GM12801 (cell line): ENCODE measurements around the gene LSAMP.

Experiments used
- TF ChIP-seq, protein P1 (sequence below): IDR thresholded peaks from one replicate; pipeline ENCODE4 v1.5.1; 2011; ENCODE audit warnings: control low read depth; ENCODE audit not compliant: insufficient read length; ENCODE audit errors: extremely low read depth

Gene LSAMP

DNA sequence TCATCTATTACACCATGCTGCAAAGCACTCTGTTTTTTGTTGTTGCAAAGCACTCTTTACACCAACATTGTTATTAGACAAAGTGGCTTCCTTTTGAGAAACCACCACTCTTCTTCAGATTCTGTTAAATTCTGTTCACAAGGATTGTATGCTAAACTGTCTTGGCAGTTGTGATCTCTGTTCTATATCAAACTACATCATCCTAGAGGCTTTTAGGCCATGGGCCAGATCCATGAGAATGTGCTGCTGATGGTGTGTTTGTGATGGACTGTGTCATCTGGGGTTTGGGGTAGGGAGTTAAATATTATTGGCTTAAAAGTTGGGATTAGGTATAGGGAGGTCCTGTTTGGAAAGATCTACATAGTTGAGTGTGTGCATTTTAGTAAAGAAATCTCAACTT is 592.2 kb downstream of the LSAMP start:
- TF ChIP-seq, protein P1, sequence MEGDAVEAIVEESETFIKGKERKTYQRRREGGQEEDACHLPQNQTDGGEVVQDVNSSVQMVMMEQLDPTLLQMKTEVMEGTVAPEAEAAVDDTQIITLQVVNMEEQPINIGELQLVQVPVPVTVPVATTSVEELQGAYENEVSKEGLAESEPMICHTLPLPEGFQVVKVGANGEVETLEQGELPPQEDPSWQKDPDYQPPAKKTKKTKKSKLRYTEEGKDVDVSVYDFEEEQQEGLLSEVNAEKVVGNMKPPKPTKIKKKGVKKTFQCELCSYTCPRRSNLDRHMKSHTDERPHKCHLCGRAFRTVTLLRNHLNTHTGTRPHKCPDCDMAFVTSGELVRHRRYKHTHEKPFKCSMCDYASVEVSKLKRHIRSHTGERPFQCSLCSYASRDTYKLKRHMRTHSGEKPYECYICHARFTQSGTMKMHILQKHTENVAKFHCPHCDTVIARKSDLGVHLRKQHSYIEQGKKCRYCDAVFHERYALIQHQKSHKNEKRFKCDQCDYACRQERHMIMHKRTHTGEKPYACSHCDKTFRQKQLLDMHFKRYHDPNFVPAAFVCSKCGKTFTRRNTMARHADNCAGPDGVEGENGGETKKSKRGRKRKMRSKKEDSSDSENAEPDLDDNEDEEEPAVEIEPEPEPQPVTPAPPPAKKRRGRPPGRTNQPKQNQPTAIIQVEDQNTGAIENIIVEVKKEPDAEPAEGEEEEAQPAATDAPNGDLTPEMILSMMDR, result no peak

DNA sequence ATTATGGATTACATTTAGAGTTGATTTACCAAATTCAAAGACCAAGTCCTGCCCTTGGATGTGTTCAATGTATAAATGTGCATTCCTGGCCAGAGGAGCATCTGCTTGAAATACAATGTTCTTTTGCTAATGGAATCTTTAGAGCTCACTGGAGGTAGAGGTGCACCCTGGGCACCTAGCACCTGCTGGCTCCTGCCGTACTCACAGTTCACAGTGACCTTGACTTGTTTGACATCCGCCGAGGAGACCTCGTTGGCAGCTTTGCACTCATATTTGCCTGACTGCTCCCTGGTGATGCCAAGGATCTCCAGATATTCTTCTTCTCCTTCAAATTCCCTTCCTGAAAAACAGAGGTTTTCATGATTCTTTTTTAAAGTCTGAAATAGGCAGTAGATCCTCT is 593.0 kb downstream of the LSAMP start:
- TF ChIP-seq, protein P1, result no peak

DNA sequence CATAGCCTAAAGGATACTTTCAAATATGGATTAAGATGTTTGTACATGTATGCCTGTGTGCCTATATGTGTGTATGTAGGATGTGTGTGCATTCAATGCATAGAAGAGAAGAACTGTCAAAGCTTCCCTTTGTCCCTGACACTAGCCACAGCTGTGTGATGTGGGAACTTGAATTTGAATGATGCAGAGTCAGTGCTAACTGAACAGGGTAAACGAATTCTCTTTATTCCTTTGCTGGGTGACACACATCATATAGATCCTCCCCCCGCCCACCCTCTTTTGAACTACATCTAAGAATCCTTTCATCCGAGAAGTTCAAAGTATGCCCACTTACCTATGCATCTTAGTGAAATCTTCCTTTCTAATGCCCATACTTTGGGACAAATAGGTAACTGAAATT is 593.7 kb downstream of the LSAMP start:
- TF ChIP-seq, protein P1, result no peak

DNA sequence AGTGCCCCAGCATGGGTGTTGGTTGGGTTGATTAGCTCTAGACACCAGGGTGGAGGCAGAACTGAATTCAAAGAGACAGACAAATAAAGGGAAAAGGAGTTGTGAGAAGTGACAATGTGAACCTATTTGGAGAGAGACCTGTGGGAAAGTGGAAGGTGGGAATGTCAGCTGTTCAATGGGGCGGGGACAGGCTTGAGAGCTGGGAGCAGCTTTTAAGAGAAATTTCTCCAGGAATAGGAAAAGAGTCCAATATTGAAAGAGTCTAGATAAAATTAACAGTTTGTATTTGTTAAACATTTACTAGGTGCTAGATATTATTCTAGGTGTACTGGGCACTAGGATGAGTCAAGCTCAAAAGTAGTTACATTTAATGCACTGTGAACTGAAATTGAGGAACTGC is 596.6 kb downstream of the LSAMP start:
- TF ChIP-seq, protein P1, result no peak

DNA sequence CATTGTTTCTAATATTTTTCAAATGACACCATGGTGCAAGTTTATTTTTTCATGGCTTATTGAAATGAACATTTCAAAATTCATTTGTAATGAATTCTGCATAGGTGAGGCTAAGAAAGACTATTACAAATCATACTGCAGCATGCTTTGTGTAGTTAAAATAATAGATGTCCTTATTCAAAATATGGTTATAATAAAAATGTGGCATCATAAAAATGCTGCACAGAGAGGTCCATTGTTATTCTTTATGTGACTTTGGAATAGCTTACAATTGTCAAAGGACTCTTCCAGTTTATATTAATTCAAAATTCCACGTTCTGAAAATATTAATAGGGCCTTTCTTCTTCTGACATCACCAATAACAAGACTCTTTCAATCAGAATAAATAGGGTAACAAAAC is 599.3 kb downstream of the LSAMP start:
- TF ChIP-seq, protein P1, result no peak

DNA sequence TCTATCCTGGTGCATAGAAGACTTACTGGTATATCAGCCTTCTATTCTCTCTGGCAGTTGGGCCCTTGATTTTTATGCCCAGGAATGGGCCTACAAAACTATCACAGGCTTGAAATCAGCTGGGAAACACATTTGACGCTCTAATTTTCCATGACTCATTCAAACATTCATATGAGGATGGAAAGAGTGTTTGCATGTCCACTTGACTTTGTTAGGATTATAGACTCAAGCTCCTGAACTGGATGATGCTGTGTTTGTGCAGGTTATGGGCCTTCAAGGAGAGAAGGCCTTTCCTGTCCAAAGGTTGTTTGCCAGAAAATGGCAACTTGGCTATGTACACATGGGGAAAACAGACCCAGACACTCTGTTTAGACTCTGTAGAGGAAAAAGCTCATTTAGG is 602.1 kb downstream of the LSAMP start:
- TF ChIP-seq, protein P1, result no peak

DNA sequence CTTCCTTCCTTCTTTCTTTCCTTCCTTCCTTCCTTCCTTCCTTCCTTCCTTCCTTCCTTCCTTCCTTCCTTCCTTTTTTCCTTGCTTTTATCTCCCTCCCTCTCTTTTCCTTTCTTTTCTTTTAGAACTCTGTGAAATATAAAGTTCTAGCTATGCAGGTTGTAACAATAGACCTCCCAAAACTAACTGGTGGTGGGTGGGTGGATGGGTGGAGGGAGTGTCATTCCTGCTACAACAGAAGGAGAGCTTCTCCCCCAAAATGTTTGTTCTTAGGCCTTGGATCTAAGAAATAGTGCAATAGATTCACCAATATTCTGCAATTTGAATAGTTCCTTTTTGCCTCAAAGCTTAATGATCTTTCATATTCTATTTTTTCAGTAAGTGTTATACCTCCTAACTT is 606.0 kb downstream of the LSAMP start:
- TF ChIP-seq, protein P1, result no peak

DNA sequence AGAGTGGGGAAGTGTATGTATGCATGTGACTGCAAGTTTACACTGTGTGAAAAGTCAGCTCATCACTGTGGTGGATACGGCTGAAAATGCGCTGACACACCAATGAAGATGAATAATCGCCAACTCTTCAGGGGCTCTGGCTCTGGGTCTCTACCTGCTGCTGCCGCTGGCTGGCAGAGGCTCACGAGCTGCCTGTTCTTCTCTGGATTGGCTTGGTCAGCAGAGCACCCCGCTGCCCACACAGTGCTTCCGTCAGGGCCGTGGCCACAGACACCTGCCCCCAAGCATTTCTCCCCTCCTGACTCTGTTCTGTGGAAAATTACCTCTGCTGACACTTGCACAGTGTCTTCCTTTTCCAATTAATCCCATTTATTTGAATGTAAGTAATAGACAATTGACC is 606.5 kb downstream of the LSAMP start:
- TF ChIP-seq, protein P1, result no peak
